A673 (cell line): ENCODE results near the gene THAP11.

Experiments
- EZH2 ChIP-seq: fragments of 200-600 bp; sonication (generic); IDR thresholded peaks from 2 replicates; pipeline ENCODE4 v1.6.1; 2017; ENCODE audit warnings: borderline replicate concordance, low read depth, mild to moderate bottlenecking, mixed read lengths, antibody characterized with exemption, low read length; ENCODE audit not compliant: poor library complexity, severe bottlenecking
- TF ChIP-seq, protein P1 (sequence below): fragments of 300-800, 200-600 bp; sonication (generic); conservative IDR thresholded peaks from 2 replicates; pipeline ENCODE4 v1.5.1; 2017; ENCODE audit warnings: low read depth, mild to moderate bottlenecking, antibody characterized with exemption, low read length, moderate library complexity, mixed read lengths

- TF ChIP-seq, protein P1, sequence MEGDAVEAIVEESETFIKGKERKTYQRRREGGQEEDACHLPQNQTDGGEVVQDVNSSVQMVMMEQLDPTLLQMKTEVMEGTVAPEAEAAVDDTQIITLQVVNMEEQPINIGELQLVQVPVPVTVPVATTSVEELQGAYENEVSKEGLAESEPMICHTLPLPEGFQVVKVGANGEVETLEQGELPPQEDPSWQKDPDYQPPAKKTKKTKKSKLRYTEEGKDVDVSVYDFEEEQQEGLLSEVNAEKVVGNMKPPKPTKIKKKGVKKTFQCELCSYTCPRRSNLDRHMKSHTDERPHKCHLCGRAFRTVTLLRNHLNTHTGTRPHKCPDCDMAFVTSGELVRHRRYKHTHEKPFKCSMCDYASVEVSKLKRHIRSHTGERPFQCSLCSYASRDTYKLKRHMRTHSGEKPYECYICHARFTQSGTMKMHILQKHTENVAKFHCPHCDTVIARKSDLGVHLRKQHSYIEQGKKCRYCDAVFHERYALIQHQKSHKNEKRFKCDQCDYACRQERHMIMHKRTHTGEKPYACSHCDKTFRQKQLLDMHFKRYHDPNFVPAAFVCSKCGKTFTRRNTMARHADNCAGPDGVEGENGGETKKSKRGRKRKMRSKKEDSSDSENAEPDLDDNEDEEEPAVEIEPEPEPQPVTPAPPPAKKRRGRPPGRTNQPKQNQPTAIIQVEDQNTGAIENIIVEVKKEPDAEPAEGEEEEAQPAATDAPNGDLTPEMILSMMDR, result no peak
- TF ChIP-seq EZH2, result no peak
These were observed 16.2 kb upstream of the THAP11 start for GRCh38 chr16:67825906-67826305.
